KOPT-K1 (cell line): ENCODE measurements around the gene CDH23.

ENCODE experiments used
- H3K27ac ChIP-seq: fragments of 200-600 bp; sonication (generic); 2 replicates; pipeline ENCODE4 v1.5.1; 2016; ENCODE audit warnings: antibody characterized with exemption, mild to moderate bottlenecking, low read depth, low read length; ENCODE audit not compliant: poor library complexity, severe bottlenecking
- H3K36me3 ChIP-seq: fragments of 200-600 bp; sonication (generic); 2 replicates; pipeline ENCODE4 v1.5.1; 2017; ENCODE audit warnings: antibody characterized with exemption, mild to moderate bottlenecking, low read length, moderate library complexity; ENCODE audit not compliant: insufficient read depth
- H3K9me3 ChIP-seq: fragments of 200-600 bp; sonication (generic); 2 replicates; pipeline ENCODE4 v1.5.1; 2017; ENCODE audit warnings: antibody characterized with exemption, low read length, mild to moderate bottlenecking; ENCODE audit not compliant: insufficient read depth, poor library complexity, severe bottlenecking

The CDH23 gene

DNA sequence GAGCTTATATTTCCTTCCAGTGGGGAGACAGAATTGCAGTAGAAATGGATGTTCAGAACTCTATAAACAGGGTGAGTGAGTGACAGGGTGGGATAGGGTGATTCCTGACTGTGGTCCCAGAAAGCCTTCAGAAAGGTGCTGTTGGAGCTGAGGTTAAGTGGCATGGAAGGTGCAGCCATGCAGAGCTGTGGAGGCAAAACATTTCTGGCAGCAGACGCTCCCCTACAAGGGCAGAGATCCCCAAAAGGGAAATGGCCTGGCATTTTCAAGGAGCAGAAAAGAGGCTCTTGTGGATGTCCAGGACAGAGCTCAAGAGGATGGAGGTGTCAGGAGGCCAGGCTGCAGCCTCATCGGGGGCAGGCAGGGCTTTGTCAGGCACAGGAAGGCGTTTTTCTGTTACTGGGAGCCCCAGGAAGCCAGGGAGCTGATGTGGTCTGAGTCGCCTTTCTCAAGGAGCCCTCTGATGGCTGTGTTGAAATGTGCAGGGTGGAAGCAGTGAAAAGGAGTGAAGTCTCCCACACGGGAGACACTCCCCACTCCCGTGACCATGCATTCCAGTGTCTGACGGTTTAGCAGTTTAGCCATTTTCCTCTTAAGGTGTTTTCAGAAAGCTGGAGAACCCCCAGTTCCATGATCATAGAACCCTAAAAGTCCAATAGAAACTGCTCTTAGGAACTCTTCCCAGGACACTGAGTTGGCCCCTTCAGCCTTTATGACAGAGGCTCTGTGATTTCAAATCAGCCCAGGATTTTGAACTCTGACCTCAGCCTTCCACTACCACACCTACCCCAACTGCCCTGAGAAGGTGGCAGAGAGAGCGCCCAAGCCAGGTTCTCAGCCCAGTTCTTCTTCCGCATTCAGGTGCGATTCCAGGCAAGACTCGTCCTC is 226.6 kb downstream of the CDH23 start:
- Histone ChIP-seq H3K9me3 (no peaks in the 10 kb centered on the region), H3K36me3 (no peaks in the 10 kb centered on the region), H3K27ac (no peak overlapping the region)

GRCh38 chr10:71623986-71624291 is 227.2 kb downstream of the CDH23 start:
- Histone ChIP-seq H3K36me3 (no peaks in the 10 kb centered on the region), H3K9me3 (no peaks in the 10 kb centered on the region), H3K27ac (no peak overlapping the region)

GRCh38 chr10:71625445-71626175 is 228.9 kb downstream of the CDH23 start:
- no peak overlapping the region for H3K27ac ChIP-seq
- H3K9me3 ChIP-seq: no peaks in the 10 kb centered on the region
- no peaks in the 10 kb centered on the region for H3K36me3 ChIP-seq

GRCh38 chr10:71627230-71627939 is 230.7 kb downstream of the CDH23 start:
- H3K9me3 ChIP-seq: no peaks in the 10 kb centered on the region
- no peaks in the 10 kb centered on the region for H3K36me3 ChIP-seq
- no peak overlapping the region for H3K27ac ChIP-seq

GRCh38 chr10:71627956-71628355 is 231.2 kb downstream of the CDH23 start:
- Histone ChIP-seq H3K36me3 (no peaks in the 10 kb centered on the region), H3K27ac (no peak overlapping the region), H3K9me3 (no peaks in the 10 kb centered on the region)

- Histone ChIP-seq H3K36me3 (no peaks in the 10 kb centered on the region), H3K9me3 (no peaks in the 10 kb centered on the region), H3K27ac (no peak overlapping the region)
Observed at GRCh38 chr10:71629131-71629530, 232.4 kb downstream of the CDH23 start.

DNA sequence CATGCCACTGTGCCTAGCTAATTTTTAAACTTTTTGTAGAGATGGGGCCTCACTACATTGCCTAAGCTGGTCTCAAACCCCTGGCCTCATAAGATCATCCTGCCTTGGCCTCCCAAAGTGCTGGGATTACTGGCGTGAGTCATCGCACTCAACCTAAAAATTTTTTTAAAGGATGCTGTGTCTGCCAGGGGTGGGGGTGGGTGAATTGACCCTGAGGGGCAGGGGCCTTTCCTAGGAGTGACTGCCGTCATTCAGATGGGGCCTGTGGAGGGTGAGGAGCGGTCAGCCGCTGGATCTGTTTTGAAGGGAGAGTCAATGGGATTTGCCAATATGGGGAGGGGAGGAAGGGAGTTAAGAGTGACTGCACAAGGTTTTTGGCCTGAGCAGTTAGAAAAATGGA is 233.4 kb downstream of the CDH23 start:
- H3K27ac ChIP-seq: no peak overlapping the region
- no peaks in the 10 kb centered on the region for H3K9me3 ChIP-seq
- H3K36me3 ChIP-seq: no peaks in the 10 kb centered on the region

GRCh38 chr10:71631007-71631861 is 234.5 kb downstream of the CDH23 start:
- Histone ChIP-seq H3K9me3 (no peaks in the 10 kb centered on the region), H3K36me3 (no peaks in the 10 kb centered on the region), H3K27ac (no peak overlapping the region)

- no peak overlapping the region for H3K27ac ChIP-seq
- H3K9me3 ChIP-seq: no peaks in the 10 kb centered on the region
Observed at GRCh38 chr10:71632200-71632820, 235.6 kb downstream of the CDH23 start.

DNA sequence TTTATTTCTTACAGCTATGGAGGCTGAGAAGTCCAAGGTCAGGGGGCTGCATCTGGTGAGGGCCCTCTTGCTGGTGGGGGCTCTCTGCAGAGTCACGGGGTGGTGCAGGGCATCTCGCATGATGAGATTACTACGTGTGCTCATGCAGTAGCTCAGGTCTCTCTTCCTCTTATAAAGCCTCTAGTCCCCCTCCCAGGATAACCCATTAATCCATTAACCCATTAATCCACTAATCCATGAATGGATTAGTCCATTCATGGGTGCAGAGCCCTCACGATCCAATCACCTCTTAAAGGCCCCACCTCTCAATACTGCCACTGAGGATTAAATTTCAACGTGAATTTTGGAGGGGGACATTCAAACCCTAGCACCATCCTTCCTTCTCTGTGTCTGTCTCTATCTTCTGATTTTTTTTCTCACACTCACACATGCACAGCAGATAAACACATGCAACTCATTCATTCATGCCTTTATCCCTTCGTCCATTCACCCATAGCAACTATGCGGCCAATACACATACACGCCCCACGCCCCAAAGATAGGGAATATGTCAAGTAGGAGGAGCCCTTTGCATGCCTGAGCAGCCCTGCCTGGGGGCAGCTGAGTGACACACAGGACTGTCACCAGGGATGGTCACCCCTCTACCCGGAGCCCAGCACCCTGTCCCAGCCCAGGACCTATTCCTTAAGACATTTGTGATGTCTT is 236.3 kb downstream of the CDH23 start:
- Histone ChIP-seq H3K36me3 (no peaks in the 10 kb centered on the region), H3K9me3 (no peaks in the 10 kb centered on the region), H3K27ac (no peak overlapping the region)

More at GRCh38 chr10:71632200-71632820, 235.6 kb downstream of the CDH23 start:
- H3K36me3 ChIP-seq: no peaks in the 10 kb centered on the region

DNA sequence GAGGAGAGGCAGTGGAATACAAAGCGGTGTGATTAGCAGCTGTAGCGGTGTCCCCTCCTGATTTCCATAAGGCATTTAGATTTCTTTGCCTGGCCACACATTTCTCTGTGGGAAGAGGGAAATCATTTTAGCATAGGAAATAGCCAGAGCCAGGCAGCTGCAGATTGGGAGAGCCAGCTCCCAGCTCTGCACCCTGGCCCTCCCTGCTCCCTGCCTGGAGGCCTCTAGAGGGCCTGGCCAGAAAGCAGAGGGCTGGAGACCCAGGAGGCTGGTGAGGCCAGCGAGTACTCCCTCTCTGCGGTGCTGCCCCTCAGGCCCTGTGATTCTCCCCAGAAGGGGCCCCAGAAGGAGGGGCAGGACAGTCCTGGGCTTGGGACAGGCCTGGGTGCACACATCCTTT is 237.2 kb downstream of the CDH23 start:
- H3K9me3 ChIP-seq: no peaks in the 10 kb centered on the region
- no peaks in the 10 kb centered on the region for H3K36me3 ChIP-seq
- no peak overlapping the region for H3K27ac ChIP-seq

GRCh38 chr10:71634531-71635164 is 237.9 kb downstream of the CDH23 start:
- Histone ChIP-seq H3K9me3 (no peaks in the 10 kb centered on the region), H3K36me3 (no peaks in the 10 kb centered on the region), H3K27ac (no peak overlapping the region)

- H3K27ac ChIP-seq: no peak overlapping the region
- H3K9me3 ChIP-seq: no peaks in the 10 kb centered on the region
- H3K36me3 ChIP-seq: no peaks in the 10 kb centered on the region
Observed at GRCh38 chr10:71635251-71635866, 238.6 kb downstream of the CDH23 start.
